Measurements from ENCODE around the gene PRKAG3.
"Not testable (repeated sequence)": the region's sequence is repeated elsewhere in the genome, so short reads cannot be mapped to it uniquely, and the experiment has no call there.

Gene PRKAG3

GRCh38 chr2:218857371-218858137 is 26.0 kb upstream of the PRKAG3 start:
- H3K27me3 Mint-ChIP-seq: peaks cover 97% of the 10 kb centered on the region
- no peaks in the 10 kb centered on the region for H3K36me3 Mint-ChIP-seq
- no peak overlapping the region for H3K4me3 Mint-ChIP-seq
- H3K27ac Mint-ChIP-seq: no peak overlapping the region
- no peak for ATAC-seq
- no peaks in the 10 kb centered on the region for H3K9me3 Mint-ChIP-seq
- peaks cover 35% of the 10 kb centered on the region for H3K4me1 Mint-ChIP-seq

GRCh38 chr2:218856896-218857243 is 25.3 kb upstream of the PRKAG3 start:
- Mint-ChIP-seq H3K9me3 (no peaks in the 10 kb centered on the region), H3K27me3 (peaks cover 91% of the 10 kb centered on the region), H3K4me3 (no peak overlapping the region), H3K27ac (no peak overlapping the region), H3K4me1 (peaks cover 34% of the 10 kb centered on the region), H3K36me3 (no peaks in the 10 kb centered on the region)
- no peak for ATAC-seq

GRCh38 chr2:218856167-218856895 is 24.7 kb upstream of the PRKAG3 start:
- peaks cover 29% of the 10 kb centered on the region for H3K4me1 Mint-ChIP-seq
- H3K4me3 Mint-ChIP-seq: no peak overlapping the region
- H3K9me3 Mint-ChIP-seq: no peaks in the 10 kb centered on the region
- peaks cover 88% of the 10 kb centered on the region for H3K27me3 Mint-ChIP-seq
- no peak for ATAC-seq
- no peak overlapping the region for H3K27ac Mint-ChIP-seq
- no peaks in the 10 kb centered on the region for H3K36me3 Mint-ChIP-seq

GRCh38 chr2:218855305-218856166 is 23.9 kb upstream of the PRKAG3 start:
- peaks cover 88% of the 10 kb centered on the region for H3K27me3 Mint-ChIP-seq
- H3K9me3 Mint-ChIP-seq: no peaks in the 10 kb centered on the region
- H3K4me1 Mint-ChIP-seq: peaks cover 21% of the 10 kb centered on the region
- H3K4me3 Mint-ChIP-seq: no peak overlapping the region
- no peaks in the 10 kb centered on the region for H3K36me3 Mint-ChIP-seq
- no peak overlapping the region for H3K27ac Mint-ChIP-seq
- no peak for ATAC-seq

DNA sequence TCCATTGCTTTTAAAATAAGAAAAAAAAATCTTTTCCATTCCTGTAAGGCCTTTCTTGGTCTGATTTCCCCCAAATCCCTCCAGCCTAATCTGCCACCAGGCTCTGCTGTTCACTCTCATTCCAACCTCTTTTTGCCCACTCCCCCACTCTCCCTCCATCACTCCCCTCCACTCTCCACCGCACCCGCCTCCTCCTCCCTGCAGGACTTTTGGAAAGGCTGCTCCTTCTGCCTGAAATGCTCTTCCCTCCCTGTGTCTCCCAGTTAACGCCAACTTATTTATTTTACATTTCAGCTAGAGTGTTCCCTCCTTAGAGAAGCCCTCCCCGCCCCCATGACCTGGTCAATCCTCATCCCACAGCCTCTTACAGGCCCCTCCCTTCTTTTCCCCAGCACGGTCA is 23.3 kb upstream of the PRKAG3 start:
- H3K4me3 Mint-ChIP-seq: no peak overlapping the region
- no peak for ATAC-seq
- H3K4me1 Mint-ChIP-seq: peaks cover 14% of the 10 kb centered on the region
- H3K9me3 Mint-ChIP-seq: no peaks in the 10 kb centered on the region
- no peak overlapping the region for H3K27ac Mint-ChIP-seq
- H3K27me3 Mint-ChIP-seq: peaks cover 84% of the 10 kb centered on the region
- H3K36me3 Mint-ChIP-seq: no peaks in the 10 kb centered on the region

GRCh38 chr2:218853766-218854165 is 22.2 kb upstream of the PRKAG3 start:
- Mint-ChIP-seq H3K4me3 (no peak overlapping the region), H3K9me3 (no peaks in the 10 kb centered on the region), H3K36me3 (no peaks in the 10 kb centered on the region), H3K4me1 (peaks cover 10% of the 10 kb centered on the region), H3K27ac (no peak overlapping the region), H3K27me3 (peaks cover 73% of the 10 kb centered on the region)
- no peak for ATAC-seq

DNA sequence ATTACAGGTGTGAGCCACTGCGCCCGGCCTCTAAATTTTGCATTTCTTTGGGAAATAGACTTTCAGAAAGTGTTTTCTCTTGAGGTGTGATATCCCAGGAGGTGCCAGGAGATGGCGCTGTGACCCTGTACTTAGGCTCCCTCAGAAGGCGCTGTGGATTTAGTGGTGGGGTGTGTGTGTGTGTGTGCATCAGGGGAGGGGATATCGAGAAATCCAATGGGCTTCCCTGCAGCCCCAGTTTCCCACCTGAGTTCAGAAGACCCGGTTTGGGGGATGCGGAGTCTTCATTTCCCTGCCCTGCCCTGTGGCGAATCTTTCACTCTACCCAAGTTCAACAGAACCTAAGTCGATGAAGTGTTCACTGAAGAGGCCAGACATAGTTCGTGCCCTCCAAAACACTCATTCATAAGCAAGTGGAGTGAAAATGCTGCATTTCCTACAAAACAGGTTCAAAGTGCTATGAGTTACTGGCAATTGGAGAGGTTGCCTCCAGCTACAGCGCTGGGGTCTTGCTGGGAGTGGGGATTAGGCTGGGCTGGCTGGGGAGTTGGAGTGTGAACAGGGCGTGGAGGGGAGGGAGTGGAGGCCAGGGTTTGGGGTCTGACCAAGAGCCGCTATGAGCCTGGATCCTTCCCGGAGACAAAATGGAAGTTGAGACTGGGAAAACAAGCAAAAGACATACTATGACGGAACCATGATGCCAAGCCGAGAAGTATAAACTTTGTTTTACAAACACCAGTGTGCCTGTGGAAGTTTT is 21.5 kb upstream of the PRKAG3 start:
- ATAC-seq: no peak
- Mint-ChIP-seq H3K9me3 (no peaks in the 10 kb centered on the region), H3K4me1 (peaks cover 10% of the 10 kb centered on the region), H3K27ac (no peak overlapping the region), H3K4me3 (no peak overlapping the region), H3K27me3 (peaks cover 66% of the 10 kb centered on the region), H3K36me3 (no peaks in the 10 kb centered on the region)

GRCh38 chr2:218851286-218851685 is 19.7 kb upstream of the PRKAG3 start:
- Mint-ChIP-seq H3K9me3 (no peaks in the 10 kb centered on the region), H3K36me3 (no peaks in the 10 kb centered on the region), H3K4me1 (peaks cover 15% of the 10 kb centered on the region), H3K27ac (no peak overlapping the region), H3K27me3 (peaks cover 48% of the 10 kb centered on the region), H3K4me3 (no peak overlapping the region)
- no peak for ATAC-seq

DNA sequence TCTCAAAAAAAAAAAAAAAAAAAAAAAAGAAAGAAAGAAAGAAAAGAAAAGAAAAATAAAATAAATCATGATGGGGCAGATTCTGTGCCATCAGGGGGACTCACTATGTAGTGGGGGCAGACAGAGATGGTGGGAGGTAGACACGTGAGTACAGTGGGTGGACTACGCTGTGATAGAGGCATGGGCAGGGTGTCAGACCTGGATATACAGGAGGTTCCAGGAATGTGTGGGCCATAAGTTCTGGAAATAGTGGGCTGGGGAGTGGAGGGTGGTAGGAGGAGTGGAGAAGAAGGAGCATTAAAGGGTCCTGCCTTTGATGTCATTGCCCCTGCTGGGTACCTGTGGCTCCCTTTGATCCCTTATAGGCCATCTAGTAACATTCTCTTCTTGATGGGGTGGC is 19.2 kb upstream of the PRKAG3 start:
- no peak overlapping the region for H3K27ac Mint-ChIP-seq
- H3K9me3 Mint-ChIP-seq: no peaks in the 10 kb centered on the region
- ATAC-seq: peak; percentile 12
- H3K36me3 Mint-ChIP-seq: no peaks in the 10 kb centered on the region
- H3K27me3 Mint-ChIP-seq: peaks cover 43% of the 10 kb centered on the region
- H3K4me3 Mint-ChIP-seq: no peak overlapping the region
- peaks cover 15% of the 10 kb centered on the region for H3K4me1 Mint-ChIP-seq

DNA sequence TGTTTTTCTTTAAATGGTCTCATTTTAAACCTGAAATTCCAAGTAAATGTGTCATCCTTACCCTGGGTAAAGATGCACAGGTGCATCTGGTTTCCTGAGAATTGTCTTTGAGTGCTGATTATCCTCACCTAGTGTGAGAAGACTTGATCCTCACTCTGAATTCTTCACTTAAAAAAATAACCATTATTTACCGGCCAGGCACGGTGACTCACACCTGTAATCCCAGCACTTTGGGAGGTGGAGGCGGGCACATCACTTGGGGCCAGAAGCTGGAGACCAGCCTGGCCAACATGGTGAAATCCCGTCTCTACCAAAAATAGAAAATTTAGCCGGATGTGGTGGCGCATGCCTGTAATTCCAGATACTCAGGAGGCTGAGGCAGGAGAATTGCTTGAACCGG is 18.1 kb upstream of the PRKAG3 start:
- Mint-ChIP-seq H3K27ac (no peak overlapping the region), H3K4me1 (peaks cover 15% of the 10 kb centered on the region), H3K27me3 (peaks cover 32% of the 10 kb centered on the region), H3K9me3 (no peaks in the 10 kb centered on the region), H3K36me3 (no peaks in the 10 kb centered on the region), H3K4me3 (no peak overlapping the region)
- no peak for ATAC-seq

DNA sequence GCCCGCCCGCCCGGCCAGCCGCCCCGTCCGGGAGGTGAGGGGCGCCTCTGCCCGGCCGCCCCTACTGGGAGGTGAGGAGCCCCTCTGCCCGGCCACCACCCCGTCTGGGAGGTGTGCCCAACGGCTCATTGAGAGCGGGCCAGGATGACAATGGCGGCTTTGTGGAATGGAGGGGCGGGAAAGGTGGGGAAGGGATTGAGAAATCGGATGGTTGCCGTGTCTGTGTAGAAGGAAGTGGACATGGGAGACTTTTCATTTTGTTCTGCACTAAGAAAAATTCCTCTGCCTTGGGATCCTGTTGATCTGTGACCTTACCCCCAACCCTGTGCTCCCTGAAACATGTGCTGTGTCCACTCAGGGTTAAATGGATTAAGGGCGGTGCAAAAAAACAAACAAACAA is 15.4 kb upstream of the PRKAG3 start:
- ATAC-seq, H3K36me3 Mint-ChIP-seq, H3K9me3 Mint-ChIP-seq, H3K4me1 Mint-ChIP-seq, H3K27ac Mint-ChIP-seq, H3K4me3 Mint-ChIP-seq: not testable (repeated sequence)
- peaks cover 29% of the 10 kb centered on the region for H3K27me3 Mint-ChIP-seq

- H3K27ac Mint-ChIP-seq: not testable (repeated sequence)
Measured at GRCh38 chr2:218844334-218844733, 12.7 kb upstream of the PRKAG3 start.

GRCh38 chr2:218839888-218840287 is 8.3 kb upstream of the PRKAG3 start:
- Mint-ChIP-seq H3K27ac (no peak overlapping the region), H3K4me1 (no peaks in the 10 kb centered on the region), H3K27me3 (peaks cover 64% of the 10 kb centered on the region), H3K9me3 (peaks cover 18% of the 10 kb centered on the region), H3K4me3 (no peak overlapping the region), H3K36me3 (peaks cover 6% of the 10 kb centered on the region)
- no peak for ATAC-seq

More at GRCh38 chr2:218844334-218844733, 12.7 kb upstream of the PRKAG3 start:
- not testable (repeated sequence) for H3K36me3 Mint-ChIP-seq, H3K9me3 Mint-ChIP-seq, H3K4me3 Mint-ChIP-seq, H3K4me1 Mint-ChIP-seq, ATAC-seq
- H3K27me3 Mint-ChIP-seq: peaks cover 33% of the 10 kb centered on the region

DNA sequence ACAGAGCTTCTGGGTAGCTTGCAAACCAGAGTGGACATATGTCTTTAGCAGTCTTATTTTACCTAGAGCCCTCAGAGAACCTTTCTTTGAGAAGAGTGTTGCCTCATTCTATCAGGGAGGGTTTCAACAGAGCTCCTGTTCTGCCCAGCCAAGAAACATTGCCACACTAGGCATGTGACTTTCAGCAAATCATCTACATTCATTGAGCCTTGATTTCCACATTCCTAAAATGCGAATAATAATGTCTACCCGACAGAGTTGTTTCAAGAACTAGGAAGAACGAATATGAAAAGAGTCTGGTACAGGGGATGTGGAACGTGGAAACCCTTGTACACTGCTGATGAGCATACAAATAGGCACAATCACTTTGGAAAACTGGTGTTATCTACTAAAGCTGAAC is 7.8 kb upstream of the PRKAG3 start:
- H3K4me3 Mint-ChIP-seq: no peak overlapping the region
- H3K9me3 Mint-ChIP-seq: peaks cover 16% of the 10 kb centered on the region
- H3K27me3 Mint-ChIP-seq: peaks cover 64% of the 10 kb centered on the region
- H3K36me3 Mint-ChIP-seq: peaks cover 6% of the 10 kb centered on the region
- no peaks in the 10 kb centered on the region for H3K4me1 Mint-ChIP-seq
- no peak for ATAC-seq
- no peak overlapping the region for H3K27ac Mint-ChIP-seq

DNA sequence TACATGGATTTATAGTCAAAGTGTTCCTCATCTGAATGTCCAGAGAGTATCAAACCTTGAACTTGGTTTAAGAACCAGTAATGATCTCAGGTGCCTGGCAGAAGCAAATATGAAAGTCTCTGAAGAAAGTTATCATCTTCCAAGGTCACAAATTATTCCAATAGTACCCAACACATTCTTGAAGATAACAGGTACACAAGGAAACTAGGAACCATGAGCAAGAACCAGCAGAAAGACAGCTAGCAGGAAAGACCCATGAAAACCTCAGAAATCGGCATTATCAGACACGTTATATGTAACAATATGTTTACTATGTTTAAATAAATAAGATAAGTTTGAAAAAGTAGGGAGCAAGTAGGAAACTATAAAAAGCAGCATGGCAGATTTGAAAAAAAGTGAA is 5.9 kb upstream of the PRKAG3 start:
- ATAC-seq: no peak
- H3K27me3 Mint-ChIP-seq: peaks cover 66% of the 10 kb centered on the region
- no peak overlapping the region for H3K27ac Mint-ChIP-seq
- H3K36me3 Mint-ChIP-seq: peaks cover 6% of the 10 kb centered on the region
- H3K9me3 Mint-ChIP-seq: peaks cover 15% of the 10 kb centered on the region
- H3K4me1 Mint-ChIP-seq: no peaks in the 10 kb centered on the region
- no peak overlapping the region for H3K4me3 Mint-ChIP-seq

All from stimulated activated memory B cell treated with anti-CD40 and anti-IgM and Interleukin-4, amounts not matched to agents 10 μg/mL and 1 μg/mL and 100 μg/mL, for 72 hours (primary cell).